ENCODE results near the gene GALR2. TPM values are rescaled to one million over a fixed set of nuclear protein-coding genes. Genes with fewer than 3 reads are reported as not detected.

Gene GALR2
- total and polyA plus RNA-seq, 9 of the 15 experiments (the other 6 are each of a cell fraction or from before 2014, with no cell fraction given) = 0.34 TPM; not detected in 8

GRCh38 chr17:76049836-76050537, 24.6 kb upstream of the GALR2 start:
- ChIA-PET CTCF (ENCODE audit: low intra/inter-chr PET ratio) (no interaction called here), POLR2A (interaction anchor here (1.1 to 2.8 kb wide), 2 partner anchors 10 to 14 kb away, joined by 5 to 14 read pairs; no protein-coding TSS in a partner anchor)
- DNase-seq (ENCODE audit: extremely low read depth in 1 of 4, low spot score in 3 of 4) (no peak), FAIRE-seq (no peak), ATAC-seq (no peak)
- 92% methylated on average over 14 of the region's 15 CpGs for WGBS (ENCODE audit: insufficient coverage, low coverage, missing lambda C conversion rate)
- H3K4me2 ChIP-seq (ENCODE audit: insufficient read depth, low read length) = no peak overlapping the region
- H3K9me3 ChIP-seq (replicated peaks; ENCODE audit: control insufficient read depth, insufficient read depth, low read depth, low read length) = no peaks in the 10 kb centered on the region
- no peak overlapping the region for H2AFZ ChIP-seq (ENCODE audit: low read depth, low read length)
- BruUV-seq (replicated peaks) = no TSS peak
- no peaks in the 10 kb centered on the region for H3K27me3 ChIP-seq (ENCODE audit: control insufficient read depth in 2 of 2, insufficient read depth in 2 of 2, low read length in 2 of 2)
- no peaks in the 10 kb centered on the region for H4K20me1 ChIP-seq (replicated peaks; ENCODE audit: control insufficient read depth, insufficient read depth, low read length)
- H3K4me1 ChIP-seq (replicated peaks in 1 of 2; ENCODE audit: control insufficient read depth in 2 of 2, insufficient read depth in 2 of 2, low read length in 2 of 2) = peaks cover 5 to 9% of the 10 kb centered on the region in 2 experiments; a peak in 3 of 5 replicates
- TF ChIP-seq ZNF584 (CRISPR knock-in tag; IDR thresholded peaks at IDR 0.05; ENCODE audit: low read depth) (no peak), MCM3 (IDR thresholded peaks at IDR 0.05) (no peak), KAT2B (IDR thresholded peaks at IDR 0.05; ENCODE audit: low read depth, low read length) (no peak), ZNF766 (CRISPR knock-in tag; conservative IDR thresholded peaks at IDR 0.05) (no peak)
- TF ChIP-seq, protein P1, sequence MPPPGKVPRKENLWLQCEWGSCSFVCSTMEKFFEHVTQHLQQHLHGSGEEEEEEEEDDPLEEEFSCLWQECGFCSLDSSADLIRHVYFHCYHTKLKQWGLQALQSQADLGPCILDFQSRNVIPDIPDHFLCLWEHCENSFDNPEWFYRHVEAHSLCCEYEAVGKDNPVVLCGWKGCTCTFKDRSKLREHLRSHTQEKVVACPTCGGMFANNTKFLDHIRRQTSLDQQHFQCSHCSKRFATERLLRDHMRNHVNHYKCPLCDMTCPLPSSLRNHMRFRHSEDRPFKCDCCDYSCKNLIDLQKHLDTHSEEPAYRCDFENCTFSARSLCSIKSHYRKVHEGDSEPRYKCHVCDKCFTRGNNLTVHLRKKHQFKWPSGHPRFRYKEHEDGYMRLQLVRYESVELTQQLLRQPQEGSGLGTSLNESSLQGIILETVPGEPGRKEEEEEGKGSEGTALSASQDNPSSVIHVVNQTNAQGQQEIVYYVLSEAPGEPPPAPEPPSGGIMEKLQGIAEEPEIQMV (tag; conservative IDR thresholded peaks at IDR 0.05; ENCODE audit: low read depth) = no peak
- in situ Hi-C loops (cut with MboI) = no loop called here
- no peak overlapping the region for H3K4me3 ChIP-seq
- H3K36me3 ChIP-seq (ENCODE audit: control insufficient read depth, insufficient read depth, low read length) = peaks cover 83% of the 10 kb centered on the region
- H3K27ac ChIP-seq (ENCODE audit: extremely low read depth, low read depth, low read length) = no peak overlapping the region; the same call in 2 of the 3 replicates
- intact Hi-C loops (cut with micrococcal nuclease) = no loop called here
- H3K9ac ChIP-seq (ENCODE audit: insufficient read depth in 1 of 2, low read depth in 2 of 2, low read length in 2 of 2) = no peak overlapping the region
- no peaks in the 10 kb centered on the region for H3K9me1 ChIP-seq (ENCODE audit: control insufficient read depth, insufficient read depth, low read length)
- peaks cover 11% of the 10 kb centered on the region; the same call in 2 of the 3 replicates for H3K79me2 ChIP-seq (ENCODE audit: control insufficient read depth, insufficient read depth, low read length)

Data from K562 (cell line).